ENCODE data around the gene SLC22A31.

DNA sequence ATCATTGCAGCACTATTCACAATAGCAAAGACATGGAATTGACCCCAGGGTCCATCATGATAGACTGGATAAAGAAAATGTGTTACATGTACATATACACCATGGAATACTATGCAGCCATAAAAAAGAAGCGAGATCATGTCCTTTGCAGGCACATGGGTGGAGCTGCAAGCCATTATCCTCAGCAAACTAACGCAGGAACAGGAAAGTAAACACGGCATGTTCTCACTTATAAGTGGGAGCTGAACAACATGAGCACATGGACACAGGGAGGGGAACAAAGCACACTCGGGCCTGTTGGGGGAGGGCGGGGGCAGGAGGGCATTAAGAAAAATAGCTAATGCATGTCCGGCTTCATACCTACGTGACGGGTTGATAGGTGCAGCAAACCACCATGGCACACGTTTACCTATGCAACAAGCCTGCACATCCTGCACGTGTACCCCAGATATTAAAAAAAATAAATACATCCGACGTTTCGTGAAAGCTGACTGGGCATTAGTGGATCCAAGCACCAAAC is 46.1 kb upstream of the SLC22A31 start:
- TF ChIP-seq CTCF (IDR thresholded peaks at IDR 0.05) = no peak
- no peak for TF ChIP-seq POLR2A (IDR thresholded peaks at IDR 0.05)
